NCI-H128 (cell line): ENCODE data around the gene REN.

Source experiments
- DNase-seq: peaks from one replicate; lab custom pipeline; 2025; ENCODE audit not compliant: unreplicated experiment; lab: John Stamatoyannopoulos, UW

The REN gene

GRCh38 chr1:204166219-204166618 lies at the start of gene REN:
Gene REN, minus strand, starts transcription at chr1:204166337. Its CDS starts 44 bp downstream, at chr1:204166293.
- no peak for DNase-seq

GRCh38 chr1:204213668-204214662 lies 47.8 kb upstream of the REN start, which contains the start of gene GOLT1A:
Gene GOLT1A, minus strand, starts transcription at chr1:204213988. Its CDS starts 82 bp downstream, at chr1:204213906.
- DNase-seq: no peak

- no peak for DNase-seq
Observed at GRCh38 chr1:204212715-204213114, 46.6 kb upstream of the REN start.

DNA sequence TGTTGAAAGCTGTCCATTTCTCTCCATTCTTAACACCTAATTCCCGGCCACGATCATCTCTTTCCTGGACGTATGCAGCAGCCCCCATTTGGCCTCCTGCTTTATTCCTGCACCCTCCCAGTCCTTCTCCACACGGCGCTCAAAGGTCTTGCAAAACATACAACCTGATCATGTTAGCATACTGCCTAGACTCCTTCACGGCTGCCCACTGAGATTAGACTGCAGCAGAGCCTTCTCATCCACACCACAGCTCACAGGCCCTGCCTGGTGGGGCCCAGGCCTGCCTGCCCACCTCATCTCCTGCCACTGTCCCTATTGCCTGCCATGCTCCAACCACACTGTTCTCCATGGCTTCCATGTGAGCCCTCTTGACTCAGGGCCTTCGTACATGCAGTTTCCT lies 44.9 kb upstream of the REN start:
- DNase-seq: no peak

DNA sequence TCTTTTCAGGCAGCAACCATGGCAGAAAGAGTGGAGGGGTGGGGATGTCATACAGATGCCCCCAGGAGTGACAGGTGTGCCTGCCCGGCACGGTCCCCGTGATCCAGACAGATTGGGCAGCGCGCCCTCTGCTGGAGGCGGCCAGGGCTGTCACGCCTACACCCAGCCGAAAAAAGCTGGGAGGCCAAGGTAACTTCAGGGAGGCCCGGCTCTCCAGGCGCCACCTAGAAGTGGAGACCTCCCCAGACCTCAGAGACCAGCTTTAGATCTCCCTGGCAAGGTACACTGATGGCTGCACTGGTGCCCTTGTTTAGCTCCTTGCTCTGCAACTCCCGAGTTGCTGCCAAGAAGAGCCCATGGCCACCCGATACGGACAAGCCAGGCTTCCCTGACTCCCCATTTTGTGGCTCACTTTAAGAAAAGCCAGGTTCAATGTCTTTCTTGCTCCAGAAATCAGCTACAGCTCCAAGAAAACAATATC lies 41.0 kb upstream of the REN start:
- DNase-seq: no peak

GRCh38 chr1:204206121-204206520 lies 40.0 kb upstream of the REN start:
- no peak for DNase-seq

DNA sequence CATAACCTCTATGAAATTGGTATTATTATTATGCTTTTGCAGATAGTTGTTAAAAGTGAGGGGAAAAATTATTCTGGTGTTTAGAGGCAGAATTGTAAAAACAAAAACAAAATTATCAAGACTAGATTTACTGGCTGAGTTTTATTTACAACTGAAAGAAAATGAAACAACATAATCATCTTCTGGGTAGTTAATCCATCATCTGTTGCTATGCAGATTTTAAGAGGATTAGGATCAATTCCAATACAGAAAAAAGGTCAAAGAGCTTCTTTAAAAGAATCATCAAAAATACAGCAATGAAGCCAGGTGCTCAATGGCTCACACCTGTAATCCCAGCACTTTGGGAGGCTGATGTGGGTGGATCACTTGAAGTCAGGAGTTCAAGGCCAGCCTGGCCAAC lies 39.3 kb upstream of the REN start:
- DNase-seq: no peak

GRCh38 chr1:204204944-204205343 lies 38.8 kb upstream of the REN start:
- DNase-seq: no peak

DNA sequence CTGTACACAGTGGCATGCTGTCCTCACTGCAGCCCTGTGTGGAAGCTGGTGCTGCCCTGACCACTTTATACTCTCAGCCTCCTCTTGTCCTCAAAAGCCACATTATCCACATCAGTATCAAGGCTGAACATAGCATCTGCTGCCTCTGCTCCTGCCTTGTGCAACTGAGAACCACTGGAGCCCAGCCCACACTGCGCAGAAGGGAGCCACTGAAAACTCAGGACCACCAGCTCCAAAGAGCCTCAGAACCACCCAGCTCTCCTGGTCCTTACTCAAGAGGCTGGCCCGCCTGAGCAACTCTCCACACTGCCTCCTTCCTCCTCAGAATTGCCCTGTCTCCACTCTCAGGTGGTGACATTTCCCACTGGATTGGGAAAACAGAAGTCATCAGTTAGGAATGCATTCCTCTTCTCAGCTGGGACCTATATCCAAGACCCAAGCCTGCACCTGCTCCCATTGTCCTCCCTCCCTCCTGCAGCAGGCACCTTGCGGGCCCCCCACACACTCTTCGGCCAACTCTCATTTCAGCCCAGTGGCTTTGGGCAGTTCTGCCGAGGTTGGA lies 37.1 kb upstream of the REN start:
- no peak for DNase-seq

- no peak for DNase-seq
Observed at GRCh38 chr1:204202481-204202880, 36.3 kb upstream of the REN start.

DNA sequence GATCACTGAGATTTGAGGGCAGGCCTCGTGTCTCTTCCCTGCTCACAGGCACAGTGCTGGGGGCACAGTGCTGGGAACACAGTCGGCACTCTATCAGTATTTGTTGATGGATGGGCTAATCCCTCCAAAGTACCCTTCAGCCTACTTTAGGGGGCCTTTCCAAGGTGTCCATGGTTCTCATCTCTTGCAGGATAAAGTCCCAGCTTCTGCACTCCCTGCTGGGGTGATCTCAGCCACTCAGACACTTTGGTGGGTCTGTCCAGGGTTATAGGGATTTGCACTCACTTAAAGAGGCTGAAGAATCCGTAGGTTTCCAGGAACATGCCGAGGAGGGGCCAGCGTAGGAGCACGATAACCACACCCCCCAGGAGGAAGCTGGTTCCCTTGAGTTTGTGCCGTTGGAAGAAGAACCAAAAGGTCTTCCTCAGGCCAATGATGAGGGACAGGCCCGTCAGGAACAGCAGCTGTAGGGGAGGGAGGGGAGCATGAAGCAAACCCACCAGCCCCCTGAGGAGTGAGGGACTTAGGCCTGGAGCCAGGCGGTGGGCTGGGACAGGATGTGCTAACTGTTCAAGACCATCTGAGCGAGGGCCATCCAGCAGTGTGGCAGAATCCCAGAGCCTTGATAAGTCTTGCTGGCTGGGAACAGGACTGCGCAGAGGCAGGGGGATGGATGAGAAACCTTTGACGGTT lies 35.4 kb upstream of the REN start:
- no peak for DNase-seq

DNA sequence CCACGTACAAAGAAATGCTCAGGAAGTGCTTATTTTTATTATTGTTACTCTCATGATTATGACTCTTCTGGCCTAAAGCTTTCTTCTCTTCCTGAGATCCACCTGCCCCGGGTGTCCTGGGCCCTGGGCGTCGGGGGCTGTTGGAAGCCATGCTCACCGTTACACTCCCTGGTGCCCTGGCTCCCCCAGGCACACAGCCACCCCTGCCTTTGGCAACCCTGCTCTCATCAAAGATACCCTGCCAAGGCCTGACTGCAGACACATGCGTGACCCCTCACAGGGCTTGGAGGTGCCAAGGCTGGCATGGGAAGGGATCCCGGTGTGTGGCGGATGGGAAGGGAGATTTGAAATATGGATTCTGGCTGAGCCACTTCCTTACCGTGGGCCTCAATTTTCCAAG lies 33.4 kb upstream of the REN start:
- no peak for DNase-seq

- DNase-seq: no peak
Observed at GRCh38 chr1:204198348-204199340, 32.5 kb upstream of the REN start.

DNA sequence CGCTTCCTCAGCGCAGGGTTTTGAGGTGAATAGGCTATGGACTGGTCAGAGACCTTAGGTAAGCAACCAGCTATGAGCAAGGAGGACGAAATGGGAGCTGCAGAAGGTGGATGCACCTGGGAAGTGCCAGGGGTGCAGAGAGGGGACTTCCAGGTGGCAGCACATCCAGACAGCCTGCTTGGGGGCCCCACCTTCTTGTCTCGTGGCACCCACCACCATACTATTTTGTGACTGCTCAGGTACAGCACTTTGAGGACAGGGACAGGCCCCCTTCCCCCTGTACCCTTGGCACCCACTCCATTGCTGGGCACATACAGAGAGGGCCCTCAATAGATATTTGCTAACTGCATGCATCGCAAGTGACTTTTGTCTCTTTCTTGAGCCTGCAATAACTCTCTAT lies 30.9 kb upstream of the REN start:
- no peak for DNase-seq

GRCh38 chr1:204196068-204196795 lies 30.1 kb upstream of the REN start, which contains the start of gene KISS1:
Gene KISS1, minus strand, starts transcription at chr1:204196491. Its CDS starts 3,615 bp downstream, at chr1:204192876.
- no peak for DNase-seq

DNA sequence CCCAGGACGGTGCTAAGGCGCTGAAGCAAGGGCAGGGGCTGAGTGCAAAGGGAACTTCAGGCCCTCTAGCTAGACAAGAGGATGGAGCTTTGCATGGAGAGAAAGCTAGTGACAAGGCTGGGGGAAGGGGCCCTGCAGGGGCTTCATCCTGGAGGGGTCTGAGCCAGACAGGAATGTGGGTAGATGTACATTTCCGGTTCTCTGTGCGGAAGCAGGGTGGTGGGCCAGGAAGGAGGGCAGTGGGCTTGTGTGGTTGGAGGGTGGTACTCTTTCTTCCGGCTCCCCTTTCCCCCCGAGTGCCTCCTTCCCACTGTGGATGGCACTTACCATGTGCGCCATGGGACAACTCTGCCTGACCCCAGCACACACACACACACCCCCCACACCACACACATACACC lies 28.6 kb upstream of the REN start:
- DNase-seq: no peak

DNA sequence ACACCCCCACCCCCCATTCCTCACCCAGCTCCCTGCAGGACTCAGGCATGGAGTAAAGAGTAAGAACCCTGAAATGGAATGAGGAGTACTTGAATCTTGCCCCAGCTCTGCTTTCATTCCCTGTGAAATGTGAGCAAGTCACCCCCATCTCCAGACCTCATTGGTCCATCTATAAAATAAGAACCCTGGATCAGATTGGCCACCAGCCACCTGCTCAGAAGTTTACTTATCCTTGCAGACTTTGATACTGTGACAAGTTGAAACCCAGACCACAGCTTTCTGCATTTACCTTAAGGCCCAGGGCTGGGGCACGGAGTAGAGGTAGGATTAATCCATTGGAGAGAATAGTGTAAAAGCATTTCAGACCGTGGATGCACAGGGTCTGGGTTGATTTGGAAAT lies 27.9 kb upstream of the REN start:
- DNase-seq: no peak

GRCh38 chr1:204192589-204193352 lies 26.6 kb upstream of the REN start:
- no peak for DNase-seq

DNA sequence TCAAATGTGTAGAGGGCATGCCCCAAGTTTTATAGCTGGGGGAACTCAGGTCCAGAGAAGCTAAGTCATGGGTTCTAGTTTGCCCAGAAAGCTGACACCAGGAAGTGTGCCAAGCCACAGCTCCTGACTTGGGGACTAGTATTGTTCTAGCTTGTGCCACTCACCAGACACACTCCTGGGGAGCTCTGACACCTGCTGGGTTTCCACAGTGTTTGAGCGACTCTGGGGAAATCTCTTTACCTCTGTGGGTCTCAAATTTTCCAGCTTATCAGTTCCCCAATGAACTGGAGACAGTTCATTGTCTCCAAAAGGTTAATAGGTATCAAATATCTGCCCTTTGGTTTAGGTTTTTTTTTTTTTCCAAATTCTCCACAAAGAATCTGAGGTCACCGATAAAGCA lies 25.9 kb upstream of the REN start:
- DNase-seq: no peak
